Liver (tissue), 9 donors: ENCODE measurements around the gene NXPE2. TPM values are rescaled to one million over a fixed set of nuclear protein-coding genes. Genes with fewer than 3 reads are reported as not detected.

Experiments used
- DNase-seq: peaks from one replicate; pipeline ENCODE4 v3.0.0-alpha.2; 2017; ENCODE audit warnings: low spot score
- H3K27ac ChIP-seq, 2 donors: one replicate each; pipeline ENCODE4 v1.7.0; 2013; ENCODE audit warnings: inconsistent platforms in 2 of 2, low read length in 2 of 2, control low read depth in 1 of 2, low read depth in 1 of 2, mild to moderate bottlenecking in 1 of 2
- H3K27me3 ChIP-seq, 4 donors: one replicate each; pipeline versions ENCODE4 v1.6.1 to v1.7.0; 2013; ENCODE audit warnings: low read length in 3 of 4, inconsistent platforms in 1 of 4, mild to moderate bottlenecking in 1 of 4, moderate library complexity in 1 of 4; ENCODE audit not compliant: control insufficient read depth in 4 of 4, insufficient read depth in 4 of 4
- H3K36me3 ChIP-seq, 4 donors: one replicate each; pipeline versions ENCODE4 v1.6.1 to v1.7.0; 2013; ENCODE audit warnings: low read length in 3 of 4, mild to moderate bottlenecking in 3 of 4, low read depth in 1 of 4, moderate library complexity in 1 of 4; ENCODE audit not compliant: control insufficient read depth in 4 of 4, insufficient read depth in 3 of 4
- H3K4me1 ChIP-seq, 4 donors: one replicate each; pipeline versions ENCODE4 v1.6.1 to v1.7.0; 2013; ENCODE audit warnings: low read length in 3 of 4, mild to moderate bottlenecking in 3 of 4, moderate library complexity in 1 of 4; ENCODE audit not compliant: control insufficient read depth in 4 of 4, insufficient read depth in 4 of 4
- H3K4me3 ChIP-seq, 3 donors: one replicate each; pipeline versions ENCODE4 v1.6.1 to v1.7.0; 2013; ENCODE audit warnings: low read length in 3 of 3, control low read depth in 1 of 3, low read depth in 1 of 3, mild to moderate bottlenecking in 1 of 3
- H3K9ac ChIP-seq, 2 donors: one replicate each; pipeline ENCODE4 v1.7.0; 2013; ENCODE audit warnings: low read length in 2 of 2, mild to moderate bottlenecking in 2 of 2, moderate library complexity in 2 of 2, control low read depth in 1 of 2, low read depth in 1 of 2
- H3K9me3 ChIP-seq, 4 donors: one replicate each; pipeline versions ENCODE4 v1.6.1 to v1.7.0; 2013; ENCODE audit warnings: low read length in 3 of 4; ENCODE audit not compliant: control insufficient read depth in 4 of 4
- EGR1 ChIP-seq, 2 donors: IDR thresholded peaks; 2 replicates each; pipeline ENCODE4 v1.6.1; 2016 to 2018; ENCODE audit warnings: antibody characterized with exemption in 2 of 2, low read depth in 2 of 2
- FOXA2 ChIP-seq: IDR thresholded peaks from 2 replicates; pipeline ENCODE4 v1.6.1; 2016; ENCODE audit warnings: antibody characterized with exemption
- GABPA ChIP-seq, 2 donors: IDR thresholded peaks in 1 of 2; conservative IDR thresholded peaks in 1 of 2; 2 replicates each; pipeline ENCODE4 v1.6.1; 2016; ENCODE audit warnings: antibody characterized with exemption in 2 of 2, mild to moderate bottlenecking in 1 of 2, moderate library complexity in 1 of 2
- HNF4A ChIP-seq, 2 donors: conservative IDR thresholded peaks; 2 replicates each; pipeline ENCODE4 v1.6.1; 2016; ENCODE audit warnings: antibody characterized with exemption in 2 of 2, mild to moderate bottlenecking in 2 of 2
- HNF4G ChIP-seq: IDR thresholded peaks from 2 replicates; pipeline ENCODE4 v1.6.1; 2016; ENCODE audit warnings: antibody characterized with exemption
- JUND ChIP-seq, 2 donors: IDR thresholded peaks; 2 replicates each; pipeline ENCODE4 v1.6.1; 2016; ENCODE audit warnings: antibody characterized with exemption in 2 of 2
- NR2F2 ChIP-seq: IDR thresholded peaks from 2 replicates; pipeline ENCODE4 v1.6.1; 2016; ENCODE audit warnings: antibody characterized with exemption
- RAD21 ChIP-seq, 2 donors: IDR thresholded peaks; 2 replicates each; pipeline ENCODE4 v1.6.1; 2016; ENCODE audit warnings: antibody characterized with exemption in 2 of 2, mild to moderate bottlenecking in 2 of 2
- RXRA ChIP-seq, 2 donors: IDR thresholded peaks; 2 replicates each; pipeline ENCODE4 v1.6.1; 2017 to 2018; ENCODE audit warnings: antibody characterized with exemption in 2 of 2, mild to moderate bottlenecking in 1 of 2
- SP1 ChIP-seq: IDR thresholded peaks from 2 replicates; pipeline ENCODE4 v1.6.1; 2018; ENCODE audit warnings: antibody characterized with exemption, mild to moderate bottlenecking
- TAF1 ChIP-seq: conservative IDR thresholded peaks from 2 replicates; pipeline ENCODE4 v1.6.1; 2016; ENCODE audit warnings: antibody characterized with exemption, mild to moderate bottlenecking
- YY1 ChIP-seq: IDR thresholded peaks from 2 replicates; pipeline ENCODE4 v1.6.1; 2016; ENCODE audit warnings: antibody characterized with exemption, mild to moderate bottlenecking
- WGBS: extraction: QIAGEN DNeasy Blood & Tissue Kit; methylation state at CpG from one replicate; pipeline ENCODE4 v1.1.7; 2013; 5-methylcytosine and 5-hydroxymethylcytosine counted together
- polyA plus RNA-seq, 2 donors: library from polyadenylated mRNA; stranded (reverse) in 1 of 2; unstranded in 1 of 2; fragments of 200-250 nt in 1 of 2; fragments of >200 nt in 1 of 2; fragmentation: Nextera tagmentation in 1 of 2; extraction: Ambion mirVana in 1 of 2; gene quantifications; one replicate each; pipeline versions ENCODE4 v1.2.1 to v1.2.3, GENCODE V29; 2013 to 2015
- total RNA-seq, 2 donors: library from RNA; depleted of rRNA; stranded (reverse); fragments of >200 nt; gene quantifications; one replicate each; pipeline ENCODE4 v1.2.3, GENCODE V29; 2014
- TF ChIP-seq, protein P1 (sequence below): IDR thresholded peaks from 2 replicates; pipeline ENCODE4 v1.6.1; 2016; ENCODE audit warnings: antibody characterized with exemption, mild to moderate bottlenecking
- TF ChIP-seq, protein P2 (sequence below): fragments of 150-350 bp; IDR thresholded peaks from 2 replicates; pipeline ENCODE4 v1.5.1; 2017; ENCODE audit warnings: improper control_type of control experiment, low read depth, low read length; ENCODE audit not compliant: missing input control
- TF ChIP-seq, protein P3 (sequence below): IDR thresholded peaks from 2 replicates; pipeline ENCODE4 v1.6.1; 2016; ENCODE audit warnings: antibody characterized with exemption
- TF ChIP-seq, protein P4 (sequence below): IDR thresholded peaks from 2 replicates; pipeline ENCODE4 v1.6.1; 2016; ENCODE audit warnings: antibody characterized with exemption
- donor health status: healthy.
- donor health status: healthy.
- donor health status: healthy.
- donor health status: healthy.
- donor health status: healthy.

Gene NXPE2
- total and polyA plus RNA-seq, 4 donors, result 0.05 TPM; not detected in 3

DNA sequence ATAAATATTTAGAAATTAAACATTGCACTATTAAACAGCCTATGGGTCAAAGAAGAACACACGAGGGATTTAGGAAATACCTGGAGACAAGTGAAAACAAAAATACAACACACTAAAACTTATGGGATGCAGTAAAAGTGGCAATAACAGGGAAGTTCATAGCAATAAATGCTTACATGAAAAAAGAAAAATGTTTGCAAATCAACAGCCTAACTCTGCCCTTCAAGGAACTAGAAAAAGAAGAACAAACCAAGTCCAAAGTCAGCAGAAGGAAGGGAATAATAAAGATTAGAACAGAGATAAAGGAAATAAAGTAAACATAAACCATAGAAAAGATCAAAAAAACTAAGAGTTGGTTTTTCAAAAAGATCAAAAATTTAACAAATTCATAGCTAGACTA, 31.6 kb downstream of the NXPE2 start:
- Histone ChIP-seq H3K9ac (no peak overlapping the region), H3K27me3 (no peaks in the 10 kb centered on the region), H3K4me3 (no peak overlapping the region), H3K27ac (no peak overlapping the region), H3K9me3 (peaks cover 0 to 3% (median under 1%) of the 10 kb centered on the region in 4 donors), H3K4me1 (no peaks in the 10 kb centered on the region), H3K36me3 (no peaks in the 10 kb centered on the region)
- WGBS, result 48% methylated on average over 1 of the region's 1 CpG
- TF ChIP-seq, protein P1, sequence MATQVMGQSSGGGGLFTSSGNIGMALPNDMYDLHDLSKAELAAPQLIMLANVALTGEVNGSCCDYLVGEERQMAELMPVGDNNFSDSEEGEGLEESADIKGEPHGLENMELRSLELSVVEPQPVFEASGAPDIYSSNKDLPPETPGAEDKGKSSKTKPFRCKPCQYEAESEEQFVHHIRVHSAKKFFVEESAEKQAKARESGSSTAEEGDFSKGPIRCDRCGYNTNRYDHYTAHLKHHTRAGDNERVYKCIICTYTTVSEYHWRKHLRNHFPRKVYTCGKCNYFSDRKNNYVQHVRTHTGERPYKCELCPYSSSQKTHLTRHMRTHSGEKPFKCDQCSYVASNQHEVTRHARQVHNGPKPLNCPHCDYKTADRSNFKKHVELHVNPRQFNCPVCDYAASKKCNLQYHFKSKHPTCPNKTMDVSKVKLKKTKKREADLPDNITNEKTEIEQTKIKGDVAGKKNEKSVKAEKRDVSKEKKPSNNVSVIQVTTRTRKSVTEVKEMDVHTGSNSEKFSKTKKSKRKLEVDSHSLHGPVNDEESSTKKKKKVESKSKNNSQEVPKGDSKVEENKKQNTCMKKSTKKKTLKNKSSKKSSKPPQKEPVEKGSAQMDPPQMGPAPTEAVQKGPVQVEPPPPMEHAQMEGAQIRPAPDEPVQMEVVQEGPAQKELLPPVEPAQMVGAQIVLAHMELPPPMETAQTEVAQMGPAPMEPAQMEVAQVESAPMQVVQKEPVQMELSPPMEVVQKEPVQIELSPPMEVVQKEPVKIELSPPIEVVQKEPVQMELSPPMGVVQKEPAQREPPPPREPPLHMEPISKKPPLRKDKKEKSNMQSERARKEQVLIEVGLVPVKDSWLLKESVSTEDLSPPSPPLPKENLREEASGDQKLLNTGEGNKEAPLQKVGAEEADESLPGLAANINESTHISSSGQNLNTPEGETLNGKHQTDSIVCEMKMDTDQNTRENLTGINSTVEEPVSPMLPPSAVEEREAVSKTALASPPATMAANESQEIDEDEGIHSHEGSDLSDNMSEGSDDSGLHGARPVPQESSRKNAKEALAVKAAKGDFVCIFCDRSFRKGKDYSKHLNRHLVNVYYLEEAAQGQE, result no peak
- TF ChIP-seq, protein P2, sequence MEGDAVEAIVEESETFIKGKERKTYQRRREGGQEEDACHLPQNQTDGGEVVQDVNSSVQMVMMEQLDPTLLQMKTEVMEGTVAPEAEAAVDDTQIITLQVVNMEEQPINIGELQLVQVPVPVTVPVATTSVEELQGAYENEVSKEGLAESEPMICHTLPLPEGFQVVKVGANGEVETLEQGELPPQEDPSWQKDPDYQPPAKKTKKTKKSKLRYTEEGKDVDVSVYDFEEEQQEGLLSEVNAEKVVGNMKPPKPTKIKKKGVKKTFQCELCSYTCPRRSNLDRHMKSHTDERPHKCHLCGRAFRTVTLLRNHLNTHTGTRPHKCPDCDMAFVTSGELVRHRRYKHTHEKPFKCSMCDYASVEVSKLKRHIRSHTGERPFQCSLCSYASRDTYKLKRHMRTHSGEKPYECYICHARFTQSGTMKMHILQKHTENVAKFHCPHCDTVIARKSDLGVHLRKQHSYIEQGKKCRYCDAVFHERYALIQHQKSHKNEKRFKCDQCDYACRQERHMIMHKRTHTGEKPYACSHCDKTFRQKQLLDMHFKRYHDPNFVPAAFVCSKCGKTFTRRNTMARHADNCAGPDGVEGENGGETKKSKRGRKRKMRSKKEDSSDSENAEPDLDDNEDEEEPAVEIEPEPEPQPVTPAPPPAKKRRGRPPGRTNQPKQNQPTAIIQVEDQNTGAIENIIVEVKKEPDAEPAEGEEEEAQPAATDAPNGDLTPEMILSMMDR, result no peak
- no peak for TF ChIP-seq RAD21 (IDR thresholded peaks at IDR 0.05)
- no peak for TF ChIP-seq EGR1 (IDR thresholded peaks at IDR 0.05; ENCODE audit: low read depth in 2 of 2)
- no peak for TF ChIP-seq FOXA2
- no peak for TF ChIP-seq TAF1
- no peak for TF ChIP-seq SP1
- no peak for TF ChIP-seq YY1
- no peak for TF ChIP-seq GABPA (IDR thresholded peaks at IDR 0.05 in 1 of 2, conservative IDR thresholded peaks at IDR 0.05 in 1 of 2)
- TF ChIP-seq, protein P3, sequence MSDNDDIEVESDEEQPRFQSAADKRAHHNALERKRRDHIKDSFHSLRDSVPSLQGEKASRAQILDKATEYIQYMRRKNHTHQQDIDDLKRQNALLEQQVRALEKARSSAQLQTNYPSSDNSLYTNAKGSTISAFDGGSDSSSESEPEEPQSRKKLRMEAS, result no peak
- no peak for TF ChIP-seq HNF4A (conservative IDR thresholded peaks at IDR 0.05)
- TF ChIP-seq JUND (IDR thresholded peaks at IDR 0.05), result no peak
- no peak for TF ChIP-seq NR2F2
- no peak for TF ChIP-seq HNF4G
- TF ChIP-seq RXRA (IDR thresholded peaks at IDR 0.05), result no peak
- DNase-seq, result no peak

DNA sequence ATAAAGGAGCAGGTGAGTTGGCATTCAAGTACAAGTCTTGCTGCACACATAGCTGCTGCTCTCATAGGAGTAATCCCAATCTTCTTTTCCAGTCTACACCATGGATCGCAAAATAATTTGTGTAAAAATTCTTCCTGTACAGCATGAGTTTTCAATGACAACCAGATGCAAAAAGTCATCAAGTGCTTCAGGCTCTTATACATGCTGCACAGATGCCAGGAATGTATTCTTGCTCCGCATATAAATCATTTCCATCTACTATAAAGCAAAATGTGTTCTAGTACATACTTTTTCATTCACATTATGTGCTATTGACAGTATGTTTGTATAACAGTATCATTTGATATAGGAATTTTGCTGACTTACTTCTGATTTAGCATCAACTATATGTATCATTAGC, 35.4 kb downstream of the NXPE2 start:
- H3K4me3 ChIP-seq, result no peak overlapping the region
- 92% methylated on average over 2 of the region's 2 CpGs for WGBS
- DNase-seq, result no peak
- TF ChIP-seq, protein P3, result no peak
- TF ChIP-seq, protein P1, result no peak
- no peak for TF ChIP-seq HNF4A (conservative IDR thresholded peaks at IDR 0.05)
- no peak for TF ChIP-seq SP1
- TF ChIP-seq, protein P4, sequence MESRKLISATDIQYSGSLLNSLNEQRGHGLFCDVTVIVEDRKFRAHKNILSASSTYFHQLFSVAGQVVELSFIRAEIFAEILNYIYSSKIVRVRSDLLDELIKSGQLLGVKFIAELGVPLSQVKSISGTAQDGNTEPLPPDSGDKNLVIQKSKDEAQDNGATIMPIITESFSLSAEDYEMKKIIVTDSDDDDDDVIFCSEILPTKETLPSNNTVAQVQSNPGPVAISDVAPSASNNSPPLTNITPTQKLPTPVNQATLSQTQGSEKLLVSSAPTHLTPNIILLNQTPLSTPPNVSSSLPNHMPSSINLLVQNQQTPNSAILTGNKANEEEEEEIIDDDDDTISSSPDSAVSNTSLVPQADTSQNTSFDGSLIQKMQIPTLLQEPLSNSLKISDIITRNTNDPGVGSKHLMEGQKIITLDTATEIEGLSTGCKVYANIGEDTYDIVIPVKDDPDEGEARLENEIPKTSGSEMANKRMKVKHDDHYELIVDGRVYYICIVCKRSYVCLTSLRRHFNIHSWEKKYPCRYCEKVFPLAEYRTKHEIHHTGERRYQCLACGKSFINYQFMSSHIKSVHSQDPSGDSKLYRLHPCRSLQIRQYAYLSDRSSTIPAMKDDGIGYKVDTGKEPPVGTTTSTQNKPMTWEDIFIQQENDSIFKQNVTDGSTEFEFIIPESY, result no peak
- TF ChIP-seq RAD21 (IDR thresholded peaks at IDR 0.05), result no peak
- no peak for TF ChIP-seq GABPA (IDR thresholded peaks at IDR 0.05 in 1 of 2, conservative IDR thresholded peaks at IDR 0.05 in 1 of 2)
- no peaks in the 10 kb centered on the region for H3K27me3 ChIP-seq
- no peak overlapping the region for H3K9ac ChIP-seq
- no peaks in the 10 kb centered on the region for H3K36me3 ChIP-seq
- H3K9me3 ChIP-seq, result peaks cover 0 to 3% (median under 1%) of the 10 kb centered on the region in 4 donors
- H3K4me1 ChIP-seq, result peaks cover 0 to 1% (median 0%) of the 10 kb centered on the region in 4 donors
- no peak overlapping the region for H3K27ac ChIP-seq
